Thyroid gland (tissue), 4 donors: ENCODE measurements around the gene SLC25A19.

ENCODE experiments used
- CTCF ChIP-seq, 6 experiments: fragments of 200-600 bp in 3 of 6; fragments of 450-650 bp in 3 of 6; sonication (generic) in 3 of 6; IDR thresholded peaks; one replicate each; pipeline ENCODE4 v1.5.1; 2016 to 2019; ENCODE audit warnings: antibody characterized with exemption in 6 of 6, mild to moderate bottlenecking in 2 of 6, inconsistent platforms in 1 of 6, moderate library complexity in 1 of 6
- POLR2A ChIP-seq, 2 donors: fragments of 450-650 bp; IDR thresholded peaks; one replicate each; pipeline ENCODE4 v1.6.1; 2017; ENCODE audit warnings: antibody characterized with exemption in 2 of 2, mild to moderate bottlenecking in 2 of 2, moderate library complexity in 1 of 2

GRCh38 chr17:75295201-75296158, 6.2 kb upstream of the SLC25A19 start:
- TF ChIP-seq CTCF (IDR thresholded peaks at IDR 0.05) (no peak), POLR2A (IDR thresholded peaks at IDR 0.05) (no peak)
